ENCODE measurements around the gene PCMTD2. TPM values are rescaled to one million over a fixed set of nuclear protein-coding genes. Genes with fewer than 3 reads are reported as not detected.

PCMTD2 gene
- total RNA-seq, 2 experiments from 2014 or later: 47.0 to 51.7 TPM

DNA sequence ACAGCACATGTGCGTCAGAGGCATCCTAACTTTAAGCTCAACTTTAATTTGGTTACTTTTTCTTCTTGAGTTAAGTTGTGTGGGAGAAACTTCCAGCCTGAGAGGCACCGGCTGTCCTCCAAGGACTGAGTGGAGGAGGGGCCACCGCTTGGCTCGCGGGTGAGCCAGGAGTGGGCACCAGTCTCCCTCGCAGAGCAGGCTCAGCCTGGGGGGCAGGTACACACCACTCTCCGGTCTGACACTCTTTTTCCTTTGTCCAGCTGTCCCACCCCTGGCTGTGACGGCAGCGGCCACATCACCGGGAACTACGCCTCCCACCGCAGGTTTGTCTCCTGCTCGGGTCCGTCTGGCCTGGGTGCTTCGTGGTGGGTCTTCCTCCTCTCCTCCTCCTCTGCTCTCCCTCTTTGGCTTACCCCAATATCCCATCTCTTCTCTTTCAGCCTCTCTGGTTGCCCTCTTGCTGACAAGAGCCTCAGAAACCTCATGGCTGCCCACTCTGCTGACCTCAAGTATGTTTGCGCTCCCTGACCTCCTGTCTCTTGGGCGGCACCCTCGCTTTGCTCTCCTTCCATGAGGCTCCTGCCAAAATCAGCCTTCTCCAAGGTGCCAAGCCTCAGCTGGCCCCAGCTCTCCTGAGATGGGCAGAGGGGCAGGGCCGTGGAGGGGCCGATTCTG lies 32.6 kb upstream of the PCMTD2 start:
- no peaks in the 10 kb centered on the region for H3K79me2 ChIP-seq (ENCODE audit: insufficient read depth, low read depth, low read length)
- BruUV-seq (replicated peaks): no TSS peak
- H3K4me2 ChIP-seq (ENCODE audit: low read length): no peak overlapping the region
- no peak overlapping the region for H3K4me3 ChIP-seq (ENCODE audit: low read depth, low read length, poor library complexity, severe bottlenecking)
- no peaks in the 10 kb centered on the region for H3K36me3 ChIP-seq (ENCODE audit: insufficient read depth, low read length)
- TF ChIP-seq CTCF (conservative IDR thresholded peaks at IDR 0.05; ENCODE audit: low read length) (no peak), EZH2phosphoT487 (IDR thresholded peaks at IDR 0.05; ENCODE audit: borderline replicate concordance, low read depth, low read length) (no peak)
- no peak overlapping the region for H2AFZ ChIP-seq (ENCODE audit: low read length)
- ChIA-PET POLR2A (no interaction called here), CTCF (ENCODE audit: unreplicated experiment) (interaction anchor here (1.0 to 1.2 kb wide), 2 partner anchors 16 to 17 kb away, joined by 4 to 6 read pairs; no protein-coding TSS in a partner anchor)
- peaks cover 4% of the 10 kb centered on the region for H3K4me1 ChIP-seq (ENCODE audit: insufficient read depth, low read length, poor library complexity, severe bottlenecking)
- intact Hi-C loops (cut with micrococcal nuclease; ENCODE audit: unreplicated experiment): no loop called here
- no peaks in the 10 kb centered on the region for H3K9me2 ChIP-seq (ENCODE audit: insufficient read depth, low read length)
- H4K20me1 ChIP-seq (ENCODE audit: insufficient read depth, low read length): no peaks in the 10 kb centered on the region
- H3K27ac ChIP-seq (ENCODE audit: low read depth, low read length, poor library complexity, severe bottlenecking): no peak overlapping the region
- DNase-seq (ENCODE audit: low spot score): no peak
- no peaks in the 10 kb centered on the region for H3K9me3 ChIP-seq (ENCODE audit: low read length)

DNA sequence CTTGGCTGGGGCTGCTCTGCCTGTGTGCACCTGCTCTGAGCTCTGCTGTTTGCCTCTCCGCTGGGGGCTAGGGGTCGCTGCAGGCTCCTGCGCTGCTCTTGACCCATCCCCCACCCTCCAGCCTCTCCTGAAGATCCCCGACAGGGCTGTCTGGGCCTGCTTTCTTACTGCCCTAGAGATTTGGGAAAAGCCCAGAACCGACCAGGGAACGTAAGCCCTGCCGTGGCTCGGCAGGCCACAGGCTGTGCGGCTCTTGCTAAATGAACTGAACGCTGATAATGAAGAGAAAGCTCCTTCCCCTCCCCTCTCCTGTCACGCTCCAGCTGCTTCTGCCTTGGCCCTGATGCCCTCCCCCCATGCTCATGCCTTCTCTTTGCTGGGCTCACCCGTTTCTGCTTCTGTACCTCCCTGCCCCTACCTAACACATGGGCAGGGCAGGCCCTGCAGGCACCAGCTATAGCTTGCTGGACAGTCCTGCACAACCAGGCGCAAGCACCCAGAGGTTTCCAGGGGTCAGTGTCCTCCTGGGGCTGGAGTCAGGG lies 32.0 kb upstream of the PCMTD2 start:
- no peak overlapping the region for H3K27ac ChIP-seq (ENCODE audit: low read depth, low read length, poor library complexity, severe bottlenecking)
- ChIA-PET POLR2A (no interaction called here), CTCF (ENCODE audit: unreplicated experiment) (interaction anchor here (1.0 to 1.2 kb wide), 2 partner anchors 15 to 17 kb away, joined by 4 to 6 read pairs; no protein-coding TSS in a partner anchor)
- H3K4me3 ChIP-seq (ENCODE audit: low read depth, low read length, poor library complexity, severe bottlenecking): no peak overlapping the region
- TF ChIP-seq CTCF (conservative IDR thresholded peaks at IDR 0.05; ENCODE audit: low read length) (peak; percentile 71), EZH2phosphoT487 (IDR thresholded peaks at IDR 0.05; ENCODE audit: borderline replicate concordance, low read depth, low read length) (no peak)
- no peaks in the 10 kb centered on the region for H3K9me2 ChIP-seq (ENCODE audit: insufficient read depth, low read length)
- H3K4me1 ChIP-seq (ENCODE audit: insufficient read depth, low read length, poor library complexity, severe bottlenecking): peaks cover 4% of the 10 kb centered on the region
- H3K9me3 ChIP-seq (ENCODE audit: low read length): no peaks in the 10 kb centered on the region
- H2AFZ ChIP-seq (ENCODE audit: low read length): no peak overlapping the region
- DNase-seq (ENCODE audit: low spot score): peak; percentile 49
- H3K4me2 ChIP-seq (ENCODE audit: low read length): no peak overlapping the region
- intact Hi-C loops (cut with micrococcal nuclease; ENCODE audit: unreplicated experiment): no loop called here
- H3K79me2 ChIP-seq (ENCODE audit: insufficient read depth, low read depth, low read length): no peaks in the 10 kb centered on the region
- no peaks in the 10 kb centered on the region for H3K36me3 ChIP-seq (ENCODE audit: insufficient read depth, low read length)
- H4K20me1 ChIP-seq (ENCODE audit: insufficient read depth, low read length): no peaks in the 10 kb centered on the region
- BruUV-seq (replicated peaks): no TSS peak

All from OCI-LY7 (cell line).